22Rv1 (cell line): ENCODE data around the gene RSPH3.
A peak's percentile ranks its signal among the peaks of the same experiment; 100 is the strongest.

Experiments
- H3K27ac ChIP-seq: fragments of 450-650 bp; 2 replicates; pipeline ENCODE4 v1.5.1; 2017
- ZFX ChIP-seq: fragments of 450-650 bp; IDR thresholded peaks from 2 replicates; pipeline ENCODE4 v1.6.1; 2017; ENCODE audit warnings: antibody characterized with exemption, borderline replicate concordance
- TF ChIP-seq, protein P1 (sequence below): fragments of 450-650 bp; IDR thresholded peaks from 2 replicates; pipeline ENCODE4 v1.5.1; 2017; ENCODE audit warnings: mild to moderate bottlenecking

RSPH3 gene, protein sequence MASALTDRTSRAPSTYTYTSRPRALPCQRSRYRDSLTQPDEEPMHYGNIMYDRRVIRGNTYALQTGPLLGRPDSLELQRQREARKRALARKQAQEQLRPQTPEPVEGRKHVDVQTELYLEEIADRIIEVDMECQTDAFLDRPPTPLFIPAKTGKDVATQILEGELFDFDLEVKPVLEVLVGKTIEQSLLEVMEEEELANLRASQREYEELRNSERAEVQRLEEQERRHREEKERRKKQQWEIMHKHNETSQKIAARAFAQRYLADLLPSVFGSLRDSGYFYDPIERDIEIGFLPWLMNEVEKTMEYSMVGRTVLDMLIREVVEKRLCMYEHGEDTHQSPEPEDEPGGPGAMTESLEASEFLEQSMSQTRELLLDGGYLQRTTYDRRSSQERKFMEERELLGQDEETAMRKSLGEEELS

DNA sequence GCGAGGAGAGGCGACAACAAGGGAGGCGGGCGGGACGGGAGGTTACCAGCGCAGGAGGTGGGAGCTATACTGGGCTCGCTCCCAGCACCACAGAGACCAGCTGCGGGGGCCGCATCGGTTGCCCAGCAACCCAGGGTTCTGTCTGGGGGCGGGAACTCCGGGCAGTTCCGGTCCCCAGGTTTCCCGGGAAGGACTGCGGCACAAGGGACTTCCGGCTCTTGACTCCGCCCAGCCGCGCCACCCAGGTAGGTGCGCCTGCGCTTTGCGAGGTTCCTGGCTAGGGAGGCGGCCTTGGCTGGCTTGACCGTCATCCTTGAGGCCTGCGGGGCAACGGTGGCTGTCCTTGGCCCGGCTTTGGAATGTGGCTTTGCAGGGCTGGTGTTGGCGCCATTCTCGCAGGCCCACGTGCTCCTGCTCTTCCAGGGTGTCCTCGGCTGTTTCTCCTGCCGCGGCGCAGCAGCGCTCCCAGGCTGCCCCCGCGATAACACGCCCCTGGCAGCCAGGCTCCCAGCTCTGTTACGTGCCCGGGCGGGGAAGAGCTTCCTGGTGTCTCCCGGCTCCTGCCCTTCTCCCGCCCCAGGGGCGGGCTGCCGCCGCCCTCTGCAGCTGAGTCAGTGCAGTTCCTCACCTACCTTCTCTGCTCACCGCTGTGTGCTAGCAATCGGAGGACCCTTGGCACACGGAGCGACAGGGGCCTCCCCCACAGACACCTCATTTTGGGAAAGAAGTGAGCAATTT is at the start of gene RSPH3:
RSPH3 (minus strand) TSS at position 537 of the 738 bp plus-strand sequence. CDS start 652 bp downstream, outside the sequence.
- no peak for TF ChIP-seq ZFX
- TF ChIP-seq, protein P1, sequence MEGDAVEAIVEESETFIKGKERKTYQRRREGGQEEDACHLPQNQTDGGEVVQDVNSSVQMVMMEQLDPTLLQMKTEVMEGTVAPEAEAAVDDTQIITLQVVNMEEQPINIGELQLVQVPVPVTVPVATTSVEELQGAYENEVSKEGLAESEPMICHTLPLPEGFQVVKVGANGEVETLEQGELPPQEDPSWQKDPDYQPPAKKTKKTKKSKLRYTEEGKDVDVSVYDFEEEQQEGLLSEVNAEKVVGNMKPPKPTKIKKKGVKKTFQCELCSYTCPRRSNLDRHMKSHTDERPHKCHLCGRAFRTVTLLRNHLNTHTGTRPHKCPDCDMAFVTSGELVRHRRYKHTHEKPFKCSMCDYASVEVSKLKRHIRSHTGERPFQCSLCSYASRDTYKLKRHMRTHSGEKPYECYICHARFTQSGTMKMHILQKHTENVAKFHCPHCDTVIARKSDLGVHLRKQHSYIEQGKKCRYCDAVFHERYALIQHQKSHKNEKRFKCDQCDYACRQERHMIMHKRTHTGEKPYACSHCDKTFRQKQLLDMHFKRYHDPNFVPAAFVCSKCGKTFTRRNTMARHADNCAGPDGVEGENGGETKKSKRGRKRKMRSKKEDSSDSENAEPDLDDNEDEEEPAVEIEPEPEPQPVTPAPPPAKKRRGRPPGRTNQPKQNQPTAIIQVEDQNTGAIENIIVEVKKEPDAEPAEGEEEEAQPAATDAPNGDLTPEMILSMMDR: peak; percentile 31
- H3K27ac ChIP-seq: peak within 1 kb of the TSS; percentile 94

DNA sequence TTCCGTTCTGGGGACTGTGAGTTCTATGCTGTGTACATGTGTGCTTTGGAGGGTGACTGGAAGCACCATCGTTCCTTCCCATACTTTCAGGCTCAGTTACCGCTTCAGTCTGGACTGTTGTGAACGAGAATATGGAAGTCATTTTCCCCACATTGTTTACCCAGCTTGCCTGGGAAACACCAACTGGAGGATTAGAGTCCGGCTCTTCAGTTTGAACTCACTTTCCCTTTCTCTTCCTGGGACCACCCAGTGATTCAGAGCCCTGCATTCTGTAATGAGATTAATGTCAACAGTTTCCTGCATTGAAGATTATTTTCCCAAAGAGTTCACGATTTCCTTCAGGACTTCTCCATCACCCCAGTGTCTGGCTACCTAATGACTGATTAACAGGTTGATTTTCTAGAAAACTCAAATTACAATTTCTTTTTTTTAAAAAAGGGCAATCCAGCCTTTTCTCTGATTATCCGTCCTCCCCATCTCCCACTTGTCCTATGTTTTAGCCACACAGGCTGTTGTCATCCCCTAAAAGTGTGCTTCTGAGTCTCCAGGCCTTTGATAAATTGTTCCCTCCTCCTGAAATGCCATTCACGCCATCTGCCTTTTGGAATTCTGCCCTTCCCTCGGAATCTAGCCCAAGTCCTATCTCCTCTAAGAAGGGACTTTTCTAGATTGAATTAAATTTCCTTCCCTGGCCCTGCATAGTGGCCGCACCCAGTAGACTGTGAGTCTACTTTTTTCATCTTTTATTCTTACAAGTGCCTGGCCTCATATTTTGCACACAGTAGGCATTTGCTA is 48.1 kb upstream of the RSPH3 start:
- no peak for TF ChIP-seq ZFX
- TF ChIP-seq, protein P1: no peak
- H3K27ac ChIP-seq: no peak overlapping the region

DNA sequence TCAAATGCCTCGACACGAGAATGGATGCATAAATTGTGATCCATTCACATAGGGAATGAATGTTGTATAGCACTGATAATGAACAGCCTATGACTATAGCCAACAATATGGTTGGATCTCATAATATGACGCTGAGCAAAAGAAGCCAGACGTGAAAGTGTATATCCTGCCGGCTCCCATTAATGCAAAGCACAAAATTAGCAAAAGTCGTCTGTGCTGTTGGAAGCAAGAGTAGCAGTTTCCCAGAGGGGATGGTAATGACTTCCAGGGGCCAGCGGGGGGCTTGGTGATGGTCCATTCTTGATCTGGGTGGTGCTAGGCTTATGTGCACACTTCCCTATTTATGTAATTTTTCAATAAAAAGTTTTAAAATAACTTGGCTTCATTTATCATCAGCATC is 45.8 kb upstream of the RSPH3 start:
- no peak overlapping the region for H3K27ac ChIP-seq
- TF ChIP-seq, protein P1: no peak
- no peak for TF ChIP-seq ZFX

DNA sequence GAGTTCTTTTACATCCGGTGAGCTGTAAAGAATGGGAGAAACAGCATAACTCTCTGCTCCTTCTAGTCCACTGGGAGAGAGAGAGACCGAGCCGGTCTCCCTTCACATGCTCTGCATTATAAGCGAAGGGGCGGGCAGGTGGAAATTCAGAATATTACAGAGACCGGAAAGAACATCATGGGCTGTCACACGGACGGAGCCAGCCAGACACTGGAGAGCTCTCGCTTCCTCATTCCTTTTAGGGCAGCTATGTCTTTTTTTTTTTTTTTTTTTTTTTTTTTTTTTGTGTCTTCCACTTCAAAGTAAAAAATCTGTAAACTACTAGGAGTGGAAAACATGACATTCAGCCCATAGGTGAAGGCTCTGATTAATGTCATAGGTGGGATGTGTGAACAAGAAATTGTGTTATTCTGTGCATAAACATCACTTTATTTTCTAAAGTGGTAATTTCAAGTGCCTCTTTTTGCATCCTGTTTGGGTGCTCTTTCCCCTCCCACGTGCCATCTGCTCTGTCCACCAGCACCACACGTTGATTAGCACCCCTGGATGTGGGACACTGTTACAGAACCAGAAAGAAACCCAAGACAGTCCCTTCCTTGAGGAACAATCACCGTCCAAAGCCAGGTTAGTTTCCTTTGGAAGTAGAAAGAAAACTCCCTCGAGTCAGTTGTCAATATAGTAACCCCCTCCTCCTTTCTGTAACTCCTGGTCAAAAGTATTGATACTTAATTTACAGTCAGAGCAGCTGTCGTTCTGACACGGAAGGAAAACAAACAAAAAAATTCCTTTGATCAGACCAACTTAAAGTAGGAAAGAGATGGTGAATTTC is 45.1 kb upstream of the RSPH3 start, which contains the start of gene TAGAP:
TAGAP (minus strand) TSS at position 93 of the 829 bp plus-strand sequence. CDS start 845 bp downstream, outside the sequence.
- no peak within 1 kb of the TSS for H3K27ac ChIP-seq
- TF ChIP-seq ZFX: no peak
- TF ChIP-seq, protein P1: no peak

DNA sequence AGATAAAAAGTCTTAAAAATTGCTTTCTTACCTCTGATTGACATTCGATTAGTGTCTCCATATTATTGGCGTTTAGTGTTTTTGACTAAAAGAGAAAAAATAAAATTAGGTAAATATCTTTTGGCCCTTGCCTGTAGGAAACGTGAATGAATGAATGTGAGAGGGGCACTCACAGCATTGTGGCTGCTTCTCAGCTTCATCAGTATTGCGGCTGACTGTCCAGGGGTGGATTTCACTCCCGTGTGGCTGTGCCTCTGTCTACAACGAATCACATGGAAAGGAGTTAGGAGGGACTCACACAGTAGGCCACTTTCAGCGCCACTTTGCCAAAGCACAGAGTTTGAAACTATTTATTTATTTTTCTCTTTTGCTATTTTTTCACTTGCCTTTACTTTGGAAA is 43.9 kb upstream of the RSPH3 start:
- no peak overlapping the region for H3K27ac ChIP-seq
- TF ChIP-seq, protein P1: no peak
- TF ChIP-seq ZFX: no peak

DNA sequence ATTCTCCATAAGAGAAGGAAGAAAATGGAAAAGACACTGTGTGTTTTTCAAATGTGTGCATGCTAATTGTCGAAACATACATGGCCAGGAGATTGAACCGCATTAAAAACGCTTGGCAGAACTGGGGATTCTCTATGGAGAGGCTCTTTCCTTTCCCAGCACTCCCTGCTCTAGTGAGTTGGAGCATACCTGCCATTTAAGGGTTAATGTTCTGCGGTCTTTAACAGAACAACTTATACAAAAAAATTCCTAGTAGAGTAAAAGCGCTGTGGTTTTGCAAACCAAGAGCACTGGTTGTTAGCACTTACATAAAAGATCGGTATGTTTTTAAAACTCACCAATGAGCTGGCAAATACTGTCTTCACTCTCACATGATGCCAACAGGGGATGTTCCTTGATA is 43.2 kb upstream of the RSPH3 start:
- H3K27ac ChIP-seq: no peak overlapping the region
- TF ChIP-seq, protein P1: no peak
